HG03039 (cell line): ENCODE results near the gene ERICH3.
A peak's percentile ranks its signal among the peaks of the same experiment; 100 is the strongest.

Source experiments
- ATAC-seq: cut with Tn5 transposase; IDR thresholded peaks from one replicate; pipeline ENCODE4 v1.9.1; 2021; ENCODE audit warnings: mild to moderate bottlenecking, moderate library complexity; ENCODE audit not compliant: unreplicated experiment

The ERICH3 gene

GRCh38 chr1:74593887-74594866, 79.4 kb downstream of the ERICH3 start:
- ATAC-seq, result no peak

- ATAC-seq, result no peak
These were observed 80.8 kb downstream of the ERICH3 start for GRCh38 chr1:74592580-74593355.

- ATAC-seq, result no peak
These were observed 81.6 kb downstream of the ERICH3 start for GRCh38 chr1:74591949-74592348.

- ATAC-seq, result no peak
These were observed 83.3 kb downstream of the ERICH3 start for GRCh38 chr1:74590288-74590687.

- no peak for ATAC-seq
These were observed 85.7 kb downstream of the ERICH3 start for GRCh38 chr1:74587888-74588287.

GRCh38 chr1:74586253-74586897, 87.2 kb downstream of the ERICH3 start:
- no peak for ATAC-seq

GRCh38 chr1:74584185-74584584, 89.4 kb downstream of the ERICH3 start:
- ATAC-seq, result no peak

GRCh38 chr1:74583397-74583796, 90.2 kb downstream of the ERICH3 start:
- no peak for ATAC-seq

- ATAC-seq, result peak; percentile 99
These were observed 94.2 kb downstream of the ERICH3 start for GRCh38 chr1:74579425-74579824.

- no peak for ATAC-seq
These were observed 95.5 kb downstream of the ERICH3 start for GRCh38 chr1:74578101-74578500.

GRCh38 chr1:74571891-74572290, 101.7 kb downstream of the ERICH3 start:
- ATAC-seq, result no peak

- ATAC-seq, result no peak
These were observed 102.1 kb downstream of the ERICH3 start for GRCh38 chr1:74571493-74571800.

GRCh38 chr1:74570797-74571492, 102.6 kb downstream of the ERICH3 start:
- ATAC-seq, result no peak

- no peak for ATAC-seq
These were observed 123.7 kb downstream of the ERICH3 start for GRCh38 chr1:74549932-74550331.

- ATAC-seq, result no peak
These were observed 124.4 kb downstream of the ERICH3 start for GRCh38 chr1:74548961-74549750.

GRCh38 chr1:74545821-74546220, 127.8 kb downstream of the ERICH3 start:
- ATAC-seq, result no peak

- no peak for ATAC-seq
These were observed 139.4 kb downstream of the ERICH3 start for GRCh38 chr1:74534241-74534640.

GRCh38 chr1:74531796-74532195, 141.8 kb downstream of the ERICH3 start:
- no peak for ATAC-seq

GRCh38 chr1:74530892-74531291, 142.7 kb downstream of the ERICH3 start:
- no peak for ATAC-seq

GRCh38 chr1:74528123-74528522, 145.5 kb downstream of the ERICH3 start:
- ATAC-seq, result no peak
